ELR (cell line): ENCODE data around the gene S100A4.
"Not testable (repeated sequence)": the region's sequence is repeated elsewhere in the genome, so short reads cannot be mapped to it uniquely, and the experiment has no call there.

Experiments
- DNase-seq: peaks from one replicate; pipeline ENCODE4 v3.0.0-alpha.2; 2015; ENCODE audit warnings: low read depth

The S100A4 gene

GRCh38 chr1:153545067-153546055 lies at the start of gene S100A4:
Gene S100A4 (minus strand): TSS chr1:153545806. CDS start chr1:153544794, 1,012 bp downstream.
- DNase-seq: peak; percentile 88

- no peak for DNase-seq
Observed at GRCh38 chr1:153592748-153593147, 47.1 kb upstream of the S100A4 start.

GRCh38 chr1:153588482-153588881 lies 42.9 kb upstream of the S100A4 start:
- no peak for DNase-seq

GRCh38 chr1:153588033-153588432 lies 42.4 kb upstream of the S100A4 start:
- DNase-seq: not testable (repeated sequence)

- DNase-seq: peak; percentile 71
Observed at GRCh38 chr1:153587314-153587713, 41.7 kb upstream of the S100A4 start.

GRCh38 chr1:153586347-153586746 lies 40.7 kb upstream of the S100A4 start:
- DNase-seq: no peak

- no peak for DNase-seq
Observed at GRCh38 chr1:153585006-153585405, 39.4 kb upstream of the S100A4 start.

- DNase-seq: peak; percentile 43
Observed at GRCh38 chr1:153583976-153584375, 38.4 kb upstream of the S100A4 start.

- not testable (repeated sequence) for DNase-seq
Observed at GRCh38 chr1:153583514-153583913, 37.9 kb upstream of the S100A4 start.

GRCh38 chr1:153582836-153583235 lies 37.2 kb upstream of the S100A4 start:
- not testable (repeated sequence) for DNase-seq

GRCh38 chr1:153578936-153579335 lies 33.3 kb upstream of the S100A4 start:
- no peak for DNase-seq

- no peak for DNase-seq
Observed at GRCh38 chr1:153578490-153578889, 32.9 kb upstream of the S100A4 start.

GRCh38 chr1:153577624-153578051 lies 32.0 kb upstream of the S100A4 start:
- no peak for DNase-seq

- DNase-seq: no peak
Observed at GRCh38 chr1:153577138-153577537, 31.5 kb upstream of the S100A4 start.

- not testable (repeated sequence) for DNase-seq
Observed at GRCh38 chr1:153575497-153575896, 29.9 kb upstream of the S100A4 start.

- DNase-seq: not testable (repeated sequence)
Observed at GRCh38 chr1:153575081-153575491, 29.5 kb upstream of the S100A4 start.

- DNase-seq: peak; percentile 19
Observed at GRCh38 chr1:153573351-153573750, 27.7 kb upstream of the S100A4 start.

GRCh38 chr1:153572569-153573015 lies 27.0 kb upstream of the S100A4 start:
- peak; percentile 89 for DNase-seq

- DNase-seq: no peak
Observed at GRCh38 chr1:153571706-153572105, 26.1 kb upstream of the S100A4 start.

- no peak for DNase-seq
Observed at GRCh38 chr1:153570874-153571273, 25.3 kb upstream of the S100A4 start.

GRCh38 chr1:153569465-153569864 lies 23.9 kb upstream of the S100A4 start:
- no peak for DNase-seq

GRCh38 chr1:153568367-153569099 lies 22.9 kb upstream of the S100A4 start:
- DNase-seq: peak; percentile 95
